Neural progenitor cell (in vitro differentiated cells): ENCODE data around the gene SLAMF6. TPM values are rescaled to one million over a fixed set of nuclear protein-coding genes. Genes with fewer than 3 reads are reported as not detected.

ENCODE experiments used
- DNase-seq: peaks from one replicate; pipeline ENCODE4 v3.0.0-alpha.2; 2016; ENCODE audit warnings: low spot score
- H2AFZ ChIP-seq: fragments of 200-600 bp; sonication (generic); replicated peaks from 2 replicates; pipeline ENCODE4 v1.6.1; 2016; ENCODE audit warnings: antibody characterized with exemption
- H3F3A ChIP-seq: fragments of 200-600 bp; sonication (generic); 2 replicates; pipeline ENCODE4 v1.6.1; 2016; ENCODE audit warnings: antibody characterized with exemption, low read depth
- H3K27ac ChIP-seq: fragments of 200-600 bp; sonication (generic); 2 replicates; pipeline ENCODE4 v1.5.1; 2016; ENCODE audit warnings: mild to moderate bottlenecking
- H3K27me3 ChIP-seq: fragments of 200-600 bp; sonication (generic); 2 replicates; pipeline ENCODE4 v1.6.1; 2016; ENCODE audit warnings: mild to moderate bottlenecking, moderate library complexity
- H3K36me3 ChIP-seq: fragments of 200-600 bp; sonication (generic); 2 replicates; pipeline ENCODE4 v1.5.1; 2016
- H3K4me1 ChIP-seq: fragments of 200-600 bp; sonication (generic); 2 replicates; pipeline ENCODE4 v1.6.1; 2016; ENCODE audit warnings: mixed run types
- H3K4me2 ChIP-seq: fragments of 200-600 bp; sonication (generic); 2 replicates; pipeline ENCODE4 v1.6.1; 2016
- H3K4me3 ChIP-seq: fragments of 200-600 bp; sonication (generic); 2 replicates; pipeline ENCODE4 v1.5.1; 2016
- H3K79me2 ChIP-seq: fragments of 200-600 bp; sonication (generic); 2 replicates; pipeline ENCODE4 v1.6.1; 2016; ENCODE audit warnings: low read depth
- H3K9ac ChIP-seq: fragments of 200-600 bp; sonication (generic); 2 replicates; pipeline ENCODE4 v1.6.1; 2016
- H3K9me3 ChIP-seq: fragments of 200-600 bp; sonication (generic); 2 replicates; pipeline ENCODE4 v1.5.1; 2016; ENCODE audit warnings: low read depth
- H4K20me1 ChIP-seq: fragments of 200-600 bp; sonication (generic); 2 replicates; pipeline ENCODE4 v1.6.1; 2016; ENCODE audit warnings: low read depth
- H3K27ac Mint-ChIP-seq: 3 replicates; pipeline ENCODE4 v1.8.0; 2021; ENCODE audit warnings: mixed read lengths
- H3K27me3 Mint-ChIP-seq: 2 replicates; pipeline ENCODE4 v1.8.0; 2022; ENCODE audit warnings: low read depth, mild to moderate bottlenecking, inconsistent platforms, moderate library complexity, mixed read lengths; ENCODE audit not compliant: insufficient read depth
- H3K36me3 Mint-ChIP-seq: 3 replicates; pipeline ENCODE4 v1.8.0; 2021; ENCODE audit warnings: mixed read lengths
- H3K4me1 Mint-ChIP-seq: 3 replicates; pipeline ENCODE4 v1.8.0; 2021; ENCODE audit warnings: mixed read lengths
- H3K4me3 Mint-ChIP-seq: 3 replicates; pipeline ENCODE4 v1.8.0; 2021; ENCODE audit warnings: mild to moderate bottlenecking, moderate library complexity, mixed read lengths
- H3K9me3 Mint-ChIP-seq: 3 replicates; pipeline ENCODE4 v1.8.0; 2020; ENCODE audit warnings: mixed read lengths
- CTCF ChIP-seq: fragments of 200-600 bp; sonication (generic); IDR thresholded peaks from 2 replicates; pipeline ENCODE4 v1.5.1; 2017; ENCODE audit warnings: antibody characterized with exemption, mild to moderate bottlenecking
- EZH2 ChIP-seq: fragments of 200-600 bp; sonication (generic); IDR thresholded peaks from 2 replicates; pipeline ENCODE4 v1.6.1; 2017; ENCODE audit warnings: antibody characterized with exemption, mild to moderate bottlenecking, moderate library complexity
- EZH2phosphoT487 ChIP-seq: fragments of 200-600 bp; sonication (generic); IDR thresholded peaks from 2 replicates; pipeline ENCODE4 v1.6.1; 2017; ENCODE audit warnings: antibody characterized with exemption
- total RNA-seq: library from RNA; depleted of rRNA; stranded (reverse); fragments of >200 nt; gene quantifications from 2 replicates; pipeline ENCODE4 v1.2.3, GENCODE V29; 2015; ENCODE audit warnings: low replicate concordance

SLAMF6 gene
- total RNA-seq, 1 donor from 2014 or later: not detected

GRCh38 chr1:160489513-160490261 is 33.4 kb downstream of the SLAMF6 start:
- H3K27me3 Mint-ChIP-seq: peaks cover 3% of the 10 kb centered on the region
- no peaks in the 10 kb centered on the region for H3K9me3 Mint-ChIP-seq
- H3K9ac ChIP-seq: no peak overlapping the region

GRCh38 chr1:160488347-160489058 is 34.6 kb downstream of the SLAMF6 start:
- no peaks in the 10 kb centered on the region for H4K20me1 ChIP-seq
- H2AFZ ChIP-seq: no peak overlapping the region

More at GRCh38 chr1:160489513-160490261, 33.4 kb downstream of the SLAMF6 start:
- Histone ChIP-seq H3K36me3 (no peaks in the 10 kb centered on the region), H3K4me3 (no peak overlapping the region), H3K9me3 (no peaks in the 10 kb centered on the region), H3F3A (no peaks in the 10 kb centered on the region), H2AFZ (no peak overlapping the region), H4K20me1 (no peaks in the 10 kb centered on the region), H3K27me3 (no peaks in the 10 kb centered on the region), H3K4me2 (no peak overlapping the region), H3K79me2 (no peaks in the 10 kb centered on the region), H3K27ac (no peak overlapping the region), H3K4me1 (no peaks in the 10 kb centered on the region)
- Mint-ChIP-seq H3K36me3 (no peaks in the 10 kb centered on the region), H3K4me3 (no peak overlapping the region), H3K27ac (no peak overlapping the region), H3K4me1 (peaks cover 12% of the 10 kb centered on the region)
- TF ChIP-seq EZH2: no peak
- TF ChIP-seq EZH2phosphoT487: no peak
- no peak for DNase-seq

GRCh38 chr1:160486453-160486852 is 36.6 kb downstream of the SLAMF6 start:
- Histone ChIP-seq H3K27ac (no peak overlapping the region), H3K27me3 (no peaks in the 10 kb centered on the region), H3K4me1 (no peaks in the 10 kb centered on the region), H3K9me3 (no peaks in the 10 kb centered on the region), H3F3A (no peaks in the 10 kb centered on the region), H3K4me3 (no peak overlapping the region), H3K79me2 (no peaks in the 10 kb centered on the region), H3K36me3 (no peaks in the 10 kb centered on the region), H3K4me2 (no peak overlapping the region), H2AFZ (no peak overlapping the region), H3K9ac (no peak overlapping the region), H4K20me1 (no peaks in the 10 kb centered on the region)
- Mint-ChIP-seq H3K4me1 (peaks cover 12% of the 10 kb centered on the region), H3K27ac (no peak overlapping the region), H3K27me3 (peaks cover 3% of the 10 kb centered on the region), H3K36me3 (no peaks in the 10 kb centered on the region), H3K4me3 (no peak overlapping the region), H3K9me3 (peaks cover 2% of the 10 kb centered on the region)
- TF ChIP-seq EZH2 (no peak), EZH2phosphoT487 (no peak), CTCF (no peak)
- DNase-seq: no peak

More at GRCh38 chr1:160488347-160489058, 34.6 kb downstream of the SLAMF6 start:
- H3K4me3 Mint-ChIP-seq: no peak overlapping the region
- H3K27ac ChIP-seq: no peak overlapping the region
- no peak for DNase-seq
- no peak overlapping the region for H3K9ac ChIP-seq
- no peaks in the 10 kb centered on the region for H3K79me2 ChIP-seq
- no peaks in the 10 kb centered on the region for H3K9me3 Mint-ChIP-seq
- H3F3A ChIP-seq: no peaks in the 10 kb centered on the region
- H3K9me3 ChIP-seq: no peaks in the 10 kb centered on the region
- TF ChIP-seq EZH2 (no peak), CTCF (no peak), EZH2phosphoT487 (no peak)
- no peaks in the 10 kb centered on the region for H3K36me3 ChIP-seq
- no peak overlapping the region for H3K4me3 ChIP-seq
- peaks cover 12% of the 10 kb centered on the region for H3K4me1 Mint-ChIP-seq
- peaks cover 3% of the 10 kb centered on the region for H3K27me3 Mint-ChIP-seq
- no peak overlapping the region for H3K4me2 ChIP-seq
- no peaks in the 10 kb centered on the region for H3K36me3 Mint-ChIP-seq
- no peaks in the 10 kb centered on the region for H3K4me1 ChIP-seq
- no peaks in the 10 kb centered on the region for H3K27me3 ChIP-seq
- no peak overlapping the region for H3K27ac Mint-ChIP-seq
